ENCODE results near the gene PAM. TPM values are rescaled to one million over a fixed set of nuclear protein-coding genes. Genes with fewer than 3 reads are reported as not detected.

Gene PAM
- total RNA-seq, 2 experiments from 2014 or later = not detected

GRCh38 chr5:102988459-102988858 lies 233.4 kb downstream of the PAM start:
- no peak overlapping the region for H3K4me3 ChIP-seq (ENCODE audit: low read depth, low read length, poor library complexity, severe bottlenecking)
- no peaks in the 10 kb centered on the region for H4K20me1 ChIP-seq (ENCODE audit: insufficient read depth, low read length)
- no peak for DNase-seq (ENCODE audit: low spot score)
- H2AFZ ChIP-seq (ENCODE audit: low read length) = no peak overlapping the region
- no peaks in the 10 kb centered on the region for H3K79me2 ChIP-seq (ENCODE audit: insufficient read depth, low read depth, low read length)
- no peaks in the 10 kb centered on the region for H3K9me2 ChIP-seq (ENCODE audit: insufficient read depth, low read length)
- H3K27ac ChIP-seq (ENCODE audit: low read depth, low read length, poor library complexity, severe bottlenecking) = no peak overlapping the region
- CTCF ChIA-PET (ENCODE audit: unreplicated experiment) = no interaction called here
- H3K36me3 ChIP-seq (ENCODE audit: insufficient read depth, low read length) = no peaks in the 10 kb centered on the region
- intact Hi-C loops (cut with micrococcal nuclease; ENCODE audit: unreplicated experiment) = no loop called here
- TF ChIP-seq EZH2phosphoT487 (IDR thresholded peaks at IDR 0.05; ENCODE audit: borderline replicate concordance, low read depth, low read length) = no peak
- no peaks in the 10 kb centered on the region for H3K4me1 ChIP-seq (ENCODE audit: insufficient read depth, low read length, poor library complexity, severe bottlenecking)
- BruUV-seq (replicated peaks) = no TSS peak
- POLR2A ChIA-PET = no interaction called here
- no peaks in the 10 kb centered on the region for H3K9me3 ChIP-seq (ENCODE audit: low read length)
- H3K4me2 ChIP-seq (ENCODE audit: low read length) = no peak overlapping the region

GRCh38 chr5:102991802-102992201 lies 236.7 kb downstream of the PAM start:
- intact Hi-C loops (cut with micrococcal nuclease; ENCODE audit: unreplicated experiment) = no loop called here
- BruUV-seq (replicated peaks) = no TSS peak
- H4K20me1 ChIP-seq (ENCODE audit: insufficient read depth, low read length) = no peaks in the 10 kb centered on the region

GRCh38 chr5:102996011-102996575 lies 241.0 kb downstream of the PAM start:
- Histone ChIP-seq H3K4me3 (ENCODE audit: low read depth, low read length, poor library complexity, severe bottlenecking) (no peak overlapping the region), H3K4me2 (ENCODE audit: low read length) (no peak overlapping the region), H3K9me2 (ENCODE audit: insufficient read depth, low read length) (no peaks in the 10 kb centered on the region), H3K4me1 (ENCODE audit: insufficient read depth, low read length, poor library complexity, severe bottlenecking) (no peaks in the 10 kb centered on the region), H2AFZ (ENCODE audit: low read length) (no peak overlapping the region), H3K27ac (ENCODE audit: low read depth, low read length, poor library complexity, severe bottlenecking) (no peak overlapping the region), H3K79me2 (ENCODE audit: insufficient read depth, low read depth, low read length) (no peaks in the 10 kb centered on the region), H3K9me3 (ENCODE audit: low read length) (no peaks in the 10 kb centered on the region), H4K20me1 (ENCODE audit: insufficient read depth, low read length) (no peaks in the 10 kb centered on the region), H3K36me3 (ENCODE audit: insufficient read depth, low read length) (no peaks in the 10 kb centered on the region)
- POLR2A ChIA-PET = no interaction called here
- DNase-seq (ENCODE audit: low spot score) = no peak
- TF ChIP-seq EZH2phosphoT487 (IDR thresholded peaks at IDR 0.05; ENCODE audit: borderline replicate concordance, low read depth, low read length) = no peak
- no peak for TF ChIP-seq CTCF (conservative IDR thresholded peaks at IDR 0.05; ENCODE audit: low read length)
- CTCF ChIA-PET (ENCODE audit: unreplicated experiment) = no interaction called here
- intact Hi-C loops (cut with micrococcal nuclease; ENCODE audit: unreplicated experiment) = no loop called here
- no TSS peak for BruUV-seq (replicated peaks)

More at GRCh38 chr5:102991802-102992201, 236.7 kb downstream of the PAM start:
- H3K4me3 ChIP-seq (ENCODE audit: low read depth, low read length, poor library complexity, severe bottlenecking) = no peak overlapping the region
- H2AFZ ChIP-seq (ENCODE audit: low read length) = no peak overlapping the region
- CTCF ChIA-PET (ENCODE audit: unreplicated experiment) = no interaction called here
- no peak for DNase-seq (ENCODE audit: low spot score)
- H3K4me1 ChIP-seq (ENCODE audit: insufficient read depth, low read length, poor library complexity, severe bottlenecking) = no peaks in the 10 kb centered on the region
- H3K36me3 ChIP-seq (ENCODE audit: insufficient read depth, low read length) = no peaks in the 10 kb centered on the region
- H3K9me2 ChIP-seq (ENCODE audit: insufficient read depth, low read length) = no peaks in the 10 kb centered on the region
- TF ChIP-seq EZH2phosphoT487 (IDR thresholded peaks at IDR 0.05; ENCODE audit: borderline replicate concordance, low read depth, low read length) (no peak), CTCF (conservative IDR thresholded peaks at IDR 0.05; ENCODE audit: low read length) (no peak)
- no peaks in the 10 kb centered on the region for H3K79me2 ChIP-seq (ENCODE audit: insufficient read depth, low read depth, low read length)
- H3K27ac ChIP-seq (ENCODE audit: low read depth, low read length, poor library complexity, severe bottlenecking) = no peak overlapping the region
- no peak overlapping the region for H3K4me2 ChIP-seq (ENCODE audit: low read length)
- H3K9me3 ChIP-seq (ENCODE audit: low read length) = no peaks in the 10 kb centered on the region
- POLR2A ChIA-PET = no interaction called here

All from OCI-LY7 (cell line).